Endothelial cell (in vitro differentiated cells): ENCODE measurements around the gene MGAT3. TPM values are rescaled to one million over a fixed set of nuclear protein-coding genes. Genes with fewer than 3 reads are reported as not detected.

ENCODE experiments used
- total RNA-seq: library from RNA; stranded (reverse); fragmentation: NEBNext Ultra II Directional; extraction: Animal tissue kit (Norgen Biotek cat#: 25700); gene quantifications from one replicate; pipeline ENCODE4 v1.2.1, GENCODE V29; 2021; ENCODE audit not compliant: unreplicated experiment

Gene MGAT3
- total RNA-seq, 1 donor from 2014 or later = 0.87 TPM

Other genes starting within 250 kb of the MGAT3 start
- gene PDGFB, start 212.0 kb upstream of the MGAT3 start, total RNA-seq = 53.4 TPM
- gene RPL3, start 137.4 kb upstream of the MGAT3 start, total RNA-seq = 2,149 TPM
- gene SYNGR1, start 107.0 kb upstream of the MGAT3 start, total RNA-seq = 2.9 TPM
- 24.0 TPM for gene TAB1, start 57.2 kb upstream of the MGAT3 start, total RNA-seq
- 29.2 TPM for gene MIEF1, start 45.3 kb downstream of the MGAT3 start, total RNA-seq
- gene ATF4, start 63.5 kb downstream of the MGAT3 start, total RNA-seq = 312 TPM
- 57.7 TPM for gene RPS19BP1, start 75.7 kb downstream of the MGAT3 start, total RNA-seq
- gene CACNA1I, start 113.7 kb downstream of the MGAT3 start, total RNA-seq = 0.10 TPM